ENCODE measurements around the gene PHETA1. TPM values are rescaled to one million over a fixed set of nuclear protein-coding genes. Genes with fewer than 3 reads are reported as not detected.

PHETA1 gene
- total RNA-seq, 4 donors from 2014 or later = under 0.01 to 15.1 (median 6.0) TPM

DNA sequence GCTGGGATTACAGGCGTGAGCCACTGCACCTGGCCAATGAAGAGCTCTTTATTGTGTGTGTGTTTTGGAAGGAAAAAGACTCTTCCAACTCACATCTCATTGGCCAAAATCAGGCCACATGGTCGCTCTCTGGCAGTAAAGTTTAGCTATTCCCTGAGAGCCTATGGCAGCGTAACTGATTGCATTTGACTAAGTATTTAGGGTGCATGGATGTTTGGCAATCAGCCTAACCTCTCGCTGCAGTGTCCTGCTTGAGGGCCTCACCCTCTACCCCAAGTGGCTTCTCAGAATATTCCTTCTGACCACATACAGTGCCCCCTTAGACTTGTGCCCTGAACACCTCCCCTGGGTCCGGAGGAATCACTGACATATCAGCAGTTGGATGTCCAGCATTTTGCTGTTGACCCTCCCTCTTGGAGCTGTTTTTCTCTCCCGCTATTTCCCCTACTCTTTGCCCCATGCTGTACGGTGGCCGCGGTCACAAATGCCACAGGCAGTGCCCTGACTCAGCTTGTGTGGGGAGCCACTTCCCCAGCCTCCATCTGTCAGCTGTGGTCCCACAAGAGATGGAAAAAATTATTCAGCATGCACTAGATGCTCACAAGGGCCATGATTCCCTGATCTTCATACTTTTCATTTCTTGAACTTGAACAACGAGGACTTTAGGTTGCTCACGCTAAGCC lies 9.5 kb downstream of the PHETA1 start:
- intact Hi-C loops (cut with DNase I; ENCODE audit: low total_unique reads) = no loop called here
- Histone ChIP-seq H3K4me1 (no peaks in the 10 kb centered on the region), H3K36me3 (no peaks in the 10 kb centered on the region), H3K27ac (no peak overlapping the region), H3K27me3 (no peaks in the 10 kb centered on the region), H3K9me3 (no peaks in the 10 kb centered on the region), H3K4me3 (no peak overlapping the region)
- no peak for DNase-seq
- TF ChIP-seq POLR2A (IDR thresholded peaks at IDR 0.05) (no peak), CTCF (IDR thresholded peaks at IDR 0.05) (no peak)

- intact Hi-C loops (cut with DNase I; ENCODE audit: low total_unique reads) = no loop called here
- H3K9me3 ChIP-seq = no peaks in the 10 kb centered on the region
- no peaks in the 10 kb centered on the region for H3K36me3 ChIP-seq
- no peak for TF ChIP-seq POLR2A (IDR thresholded peaks at IDR 0.05)
- no peak for TF ChIP-seq CTCF (IDR thresholded peaks at IDR 0.05)
- H3K27ac ChIP-seq = no peak overlapping the region
- no peaks in the 10 kb centered on the region for H3K4me1 ChIP-seq
- DNase-seq = no peak
- no peaks in the 10 kb centered on the region for H3K27me3 ChIP-seq
- H3K4me3 ChIP-seq = no peak overlapping the region
Observed at GRCh38 chr12:111355201-111355925, 13.5 kb downstream of the PHETA1 start.

- H3K4me1 ChIP-seq = no peaks in the 10 kb centered on the region
- H3K36me3 ChIP-seq = no peaks in the 10 kb centered on the region
- no peak overlapping the region for H3K4me3 ChIP-seq
- no peak for DNase-seq
- no peaks in the 10 kb centered on the region for H3K27me3 ChIP-seq
- no peak overlapping the region for H3K27ac ChIP-seq
- intact Hi-C loops (cut with DNase I; ENCODE audit: low total_unique reads) = no loop called here
- TF ChIP-seq POLR2A (IDR thresholded peaks at IDR 0.05) = no peak
- TF ChIP-seq CTCF (IDR thresholded peaks at IDR 0.05) = no peak
- no peaks in the 10 kb centered on the region for H3K9me3 ChIP-seq
Observed at GRCh38 chr12:111354511-111354910, 14.4 kb downstream of the PHETA1 start.

DNA sequence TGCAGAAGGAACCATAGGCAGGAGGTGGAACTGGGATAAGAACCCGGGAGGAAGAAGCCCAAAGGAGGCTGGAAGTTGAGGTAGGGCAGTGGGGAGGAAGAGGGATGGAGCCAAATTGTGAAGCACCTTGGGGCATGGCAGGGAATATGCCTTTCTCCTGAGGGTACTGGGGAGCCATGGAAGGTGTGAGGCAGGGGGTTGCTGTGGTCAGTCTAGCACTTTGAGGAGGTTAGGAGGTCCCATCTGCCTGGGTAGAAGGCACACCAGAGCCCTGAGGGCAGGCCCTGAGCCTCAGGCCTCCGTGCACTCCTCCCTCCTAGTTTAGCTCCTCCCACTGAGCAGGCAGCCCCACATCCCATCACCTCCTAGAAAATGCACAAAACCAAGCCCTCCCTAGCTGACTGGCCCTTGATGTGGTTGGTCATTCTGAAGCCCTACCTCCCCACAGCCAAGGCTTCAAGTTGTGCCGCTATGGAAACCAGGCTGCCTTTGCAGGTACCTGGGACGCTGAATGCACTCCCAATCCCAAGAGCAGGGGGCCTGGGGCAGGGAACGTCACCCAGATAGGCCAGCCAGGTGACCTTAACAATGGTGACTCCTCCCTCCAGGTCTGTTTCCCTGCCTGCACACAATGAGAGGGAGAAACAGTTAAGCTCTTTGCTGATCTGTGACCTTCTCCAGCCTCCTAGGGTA lies 15.1 kb downstream of the PHETA1 start:
- no peak for DNase-seq
- no peaks in the 10 kb centered on the region for H3K36me3 ChIP-seq
- H3K9me3 ChIP-seq = no peaks in the 10 kb centered on the region
- H3K4me3 ChIP-seq = no peak overlapping the region
- H3K27me3 ChIP-seq = no peaks in the 10 kb centered on the region
- no peak for TF ChIP-seq CTCF (IDR thresholded peaks at IDR 0.05)
- no peak for TF ChIP-seq POLR2A (IDR thresholded peaks at IDR 0.05)
- intact Hi-C loops (cut with DNase I; ENCODE audit: low total_unique reads) = no loop called here
- no peaks in the 10 kb centered on the region for H3K4me1 ChIP-seq
- H3K27ac ChIP-seq = no peak overlapping the region

DNA sequence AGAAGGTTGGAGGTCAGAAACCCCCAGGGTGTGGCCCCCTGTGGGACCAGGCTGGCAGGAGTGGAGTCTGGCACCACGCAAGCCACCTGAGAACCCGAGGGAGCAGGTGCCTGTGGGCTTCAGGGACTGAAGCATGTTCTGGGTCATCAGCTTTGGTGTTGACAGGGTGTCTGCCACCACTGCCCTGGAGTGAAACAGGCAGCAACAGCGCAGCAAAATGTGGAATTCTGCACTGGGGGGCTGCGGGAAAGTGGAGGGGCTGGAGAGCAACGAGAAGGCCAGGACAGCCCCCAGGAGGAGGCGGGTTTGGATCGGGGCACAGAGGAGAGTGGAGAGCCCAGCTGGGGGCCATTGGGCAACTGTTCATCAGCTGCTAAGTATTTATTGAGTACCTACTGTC lies 15.9 kb downstream of the PHETA1 start:
- Histone ChIP-seq H3K4me1 (no peaks in the 10 kb centered on the region), H3K36me3 (no peaks in the 10 kb centered on the region), H3K27me3 (no peaks in the 10 kb centered on the region), H3K27ac (no peak overlapping the region), H3K9me3 (no peaks in the 10 kb centered on the region), H3K4me3 (no peak overlapping the region)
- intact Hi-C loops (cut with DNase I; ENCODE audit: low total_unique reads) = no loop called here
- TF ChIP-seq POLR2A (IDR thresholded peaks at IDR 0.05) = no peak
- TF ChIP-seq CTCF (IDR thresholded peaks at IDR 0.05) = no peak
- no peak for DNase-seq

Data from uterus (tissue), 4 donors.